T-helper 1 cell treated with Interleukin-12 subunit alpha and Interleukin-12 subunit beta and Interleukin-4 antibody, amounts not matched to agents 30 ng/mL and 1 ng/mL, for 36 hours (primary cell): ENCODE results near the gene DDIAS. TPM values are rescaled to one million over a fixed set of nuclear protein-coding genes. Genes with fewer than 3 reads are reported as not detected.
"Not testable (repeated sequence)": the region's sequence is repeated elsewhere in the genome, so short reads cannot be mapped to it uniquely, and the experiment has no call there.

Experiments used
- intact Hi-C: fragments of 100-400 bp; cut with micrococcal nuclease; formaldehyde crosslinking; loops from one replicate; pipeline ENCODE4 v1.15.1; 2024
- total RNA-seq: library from RNA; stranded (reverse); gene quantifications from 2 replicates; pipeline ENCODE4 v1.2.3, GENCODE V29; 2022

The DDIAS gene
- total RNA-seq, 1 donor from 2014 or later = 15.5 TPM

- intact Hi-C loops = loop anchor here (1.0 to 2.0 kb wide), 11 partner anchors 11 to 326 kb away; partner anchors contain the start of genes CCDC90B, DDIAS and RAB30
Measured at GRCh38 chr11:82960779-82961143, 59.2 kb downstream of the DDIAS start.

- intact Hi-C loops = not testable (repeated sequence)
Measured at GRCh38 chr11:82962021-82962420, 60.5 kb downstream of the DDIAS start.

DNA sequence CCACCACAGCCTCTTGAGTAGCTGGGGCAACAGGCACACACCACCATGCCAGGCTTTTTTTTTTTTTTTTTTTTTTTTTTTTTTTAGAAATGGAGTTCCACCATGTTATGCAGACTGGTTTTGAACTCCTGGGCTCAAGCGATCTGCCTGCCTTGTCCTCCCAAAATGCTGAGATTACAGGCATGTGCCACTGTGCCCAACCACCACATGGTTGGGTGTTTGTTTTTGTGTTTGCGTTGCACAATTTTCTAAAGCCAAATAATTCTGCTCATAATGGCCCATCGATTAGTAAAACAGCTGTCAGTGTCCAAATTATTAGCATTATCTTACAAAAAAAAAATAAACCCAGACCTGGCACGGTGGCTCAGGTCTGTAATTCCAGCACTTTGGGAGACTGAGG lies 65.8 kb downstream of the DDIAS start:
- intact Hi-C loops = no loop called here

GRCh38 chr11:82969811-82970210 lies 68.3 kb downstream of the DDIAS start:
- intact Hi-C loops = no loop called here

DNA sequence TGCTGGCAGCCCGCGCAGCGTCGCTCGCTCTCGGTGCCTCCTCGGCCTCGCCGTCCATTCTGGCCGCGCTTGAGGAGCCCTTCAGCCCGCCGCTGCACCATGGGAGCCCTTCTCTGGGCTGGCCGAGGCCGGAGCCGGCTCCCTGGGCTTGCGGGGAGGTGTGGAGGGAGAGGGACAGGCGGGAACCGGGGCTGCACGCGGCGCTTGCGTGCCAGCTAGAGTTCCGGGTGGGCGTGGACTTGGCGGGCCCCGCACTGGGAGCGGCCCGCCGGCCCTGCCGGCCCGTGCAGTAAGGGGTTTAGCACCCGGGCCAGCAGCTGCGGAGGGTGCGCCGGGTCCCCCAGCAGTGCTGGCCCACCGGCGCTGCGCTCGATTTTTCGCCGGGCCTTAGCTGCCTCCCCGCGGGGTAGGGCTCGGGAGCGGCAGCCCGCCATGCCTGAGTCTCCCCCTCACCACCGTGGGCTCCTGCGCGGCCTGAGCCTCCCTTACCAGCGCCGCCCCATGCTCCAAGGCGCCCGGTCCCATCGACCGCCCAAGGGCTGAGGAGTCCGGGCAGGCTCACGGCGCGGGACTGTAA lies 69.1 kb downstream of the DDIAS start:
- intact Hi-C loops = loop anchor here (1.0 kb wide), 1 partner anchor 10 kb away; no protein-coding TSS in a partner anchor

DNA sequence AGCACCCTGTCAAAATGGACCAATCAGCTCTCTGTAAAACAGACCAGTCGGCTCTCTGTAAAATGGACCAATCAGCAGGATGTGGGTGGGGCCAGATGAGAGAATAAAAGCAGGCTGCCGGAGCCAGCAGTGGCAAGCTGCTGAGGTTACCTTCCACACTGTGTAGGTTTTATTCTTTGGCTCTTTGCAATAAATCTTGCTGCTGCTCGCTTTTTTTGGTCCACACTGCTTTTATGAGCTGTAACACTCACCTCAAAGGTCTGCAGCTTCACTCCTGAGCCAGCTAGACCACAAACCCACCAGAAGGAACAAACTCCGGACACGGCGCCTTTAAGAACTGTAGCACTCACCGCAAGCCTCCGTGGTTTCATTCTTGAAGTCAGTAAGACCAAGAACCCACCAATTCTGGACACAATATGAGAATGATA lies 70.0 kb downstream of the DDIAS start:
- intact Hi-C loops = loop anchor here (1.0 kb wide), 1 partner anchor 11 kb away; no protein-coding TSS in a partner anchor

DNA sequence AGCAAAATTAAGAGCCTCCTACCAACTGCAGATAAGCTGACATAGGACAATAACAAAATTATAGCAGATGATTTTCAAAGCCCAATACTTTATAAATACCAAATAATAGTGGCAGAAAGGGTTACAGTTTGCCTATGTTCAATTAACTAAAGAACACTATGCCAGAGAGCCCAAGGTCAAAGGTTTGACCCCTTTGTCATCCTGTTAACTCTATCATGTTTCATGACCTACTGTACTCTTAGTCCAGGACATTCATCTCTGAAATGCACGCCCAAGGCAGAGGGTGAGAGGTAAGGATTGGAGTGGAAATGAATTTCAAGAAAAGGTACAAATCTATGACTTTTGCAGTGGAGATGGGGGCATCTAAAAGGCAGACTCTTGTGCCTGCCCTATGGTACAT lies 70.6 kb downstream of the DDIAS start:
- intact Hi-C loops = no loop called here

- intact Hi-C loops = no loop called here
Measured at GRCh38 chr11:82974135-82974534, 72.6 kb downstream of the DDIAS start.

GRCh38 chr11:82974851-82975250 lies 73.3 kb downstream of the DDIAS start:
- intact Hi-C loops = no loop called here

GRCh38 chr11:82975882-82976281 lies 74.3 kb downstream of the DDIAS start:
- intact Hi-C loops = no loop called here

DNA sequence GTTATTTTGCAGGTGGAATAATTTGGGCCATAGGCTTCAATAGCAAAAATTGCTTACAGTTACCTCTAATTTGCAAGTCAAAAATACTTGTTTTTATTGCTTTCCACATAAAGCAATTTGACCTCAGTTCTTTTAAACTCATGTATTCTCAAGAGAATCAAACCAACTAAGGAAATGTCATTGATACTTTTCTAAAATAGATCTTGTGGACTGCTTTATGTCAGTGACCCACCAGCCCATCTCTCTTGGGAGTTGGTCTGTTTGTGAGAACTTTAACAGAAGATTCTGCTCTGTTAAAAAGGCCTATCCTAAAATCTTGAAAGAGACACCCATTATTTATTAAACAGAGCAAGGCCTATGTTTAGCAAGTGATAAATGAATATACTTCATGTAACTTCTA lies 75.2 kb downstream of the DDIAS start:
- intact Hi-C loops = no loop called here

- intact Hi-C loops = loop anchor here (2.0 kb wide), 2 partner anchors 18 to 52 kb away; no protein-coding TSS in a partner anchor
Measured at GRCh38 chr11:82978422-82979099, 77.0 kb downstream of the DDIAS start.

GRCh38 chr11:82979824-82980223 lies 78.3 kb downstream of the DDIAS start:
- intact Hi-C loops = loop anchor here (2.0 kb wide), 2 partner anchors 19 to 53 kb away; no protein-coding TSS in a partner anchor

GRCh38 chr11:82980292-82980691 lies 78.8 kb downstream of the DDIAS start:
- intact Hi-C loops = no loop called here

GRCh38 chr11:82980947-82981346 lies 79.4 kb downstream of the DDIAS start:
- intact Hi-C loops = no loop called here

- intact Hi-C loops = no loop called here
Measured at GRCh38 chr11:82981852-82982251, 80.3 kb downstream of the DDIAS start.

Other genes starting within 250 kb of the DDIAS start
- gene FAM181B, start 167.9 kb upstream of the DDIAS start, total RNA-seq = not detected in 2 replicates
- 27.4 and 29.5 TPM in 2 replicates for gene PRCP, start 1.3 kb upstream of the DDIAS start, total RNA-seq
- gene RAB30, start 170.2 kb downstream of the DDIAS start, total RNA-seq = 7.2 and 9.0 TPM in 2 replicates